GM12892 (cell line): ENCODE data around the gene TUBB6.

Experiments
- POLR2A ChIP-seq: IDR thresholded peaks from 2 replicates; pipeline ENCODE4 v1.6.1; 2011; ENCODE audit warnings: low read depth, low read length, control low read depth
- POLR2AphosphoS5 ChIP-seq: IDR thresholded peaks from 2 replicates; pipeline ENCODE4 v1.6.1; 2011; ENCODE audit warnings: low read depth, low read length, control low read depth

DNA sequence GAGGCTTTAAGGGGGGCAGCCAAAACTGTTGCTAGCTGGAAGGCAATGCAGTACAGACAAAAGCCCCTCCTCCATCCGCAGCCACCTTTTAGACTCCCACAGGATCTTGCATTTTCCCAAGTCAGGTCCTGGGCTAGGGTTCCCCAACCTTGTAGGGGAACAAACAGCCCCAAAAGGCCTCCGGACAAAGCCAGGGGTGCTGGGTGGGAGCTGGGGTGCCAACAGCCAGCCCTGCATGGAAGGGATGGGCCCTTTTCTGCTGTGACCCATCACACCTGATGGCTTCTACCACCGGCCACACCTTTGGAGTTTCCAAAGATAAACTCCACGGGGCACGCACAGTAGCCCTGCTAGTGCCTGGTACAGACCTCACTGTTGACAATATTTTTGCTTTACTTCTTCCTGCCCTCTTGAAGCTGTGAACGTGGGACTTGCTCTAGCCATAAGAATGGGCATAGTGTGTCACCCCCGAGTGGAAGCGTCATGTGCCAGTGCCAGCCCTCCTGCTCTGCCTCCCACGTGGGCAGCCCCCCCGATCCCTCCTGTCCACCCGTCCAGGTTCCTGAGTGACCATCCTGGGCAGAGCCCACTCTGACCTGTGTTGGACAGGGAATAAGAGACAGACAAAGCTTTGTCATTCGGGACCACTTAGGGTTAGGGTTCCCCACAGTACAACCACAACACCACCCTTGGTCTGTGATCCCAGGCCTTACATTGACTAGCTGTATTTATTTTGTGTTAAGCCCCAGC is 18.8 kb downstream of the TUBB6 start:
- TF ChIP-seq POLR2A (no peak), POLR2AphosphoS5 (no peak; the same call in 1 of the 2 replicates)
